ENCODE results near the gene CXorf58. TPM values are rescaled to one million over a fixed set of nuclear protein-coding genes. Genes with fewer than 3 reads are reported as not detected.

The CXorf58 gene
- total and polyA plus RNA-seq, 9 of the 15 experiments (the other 6 are each of a cell fraction or from before 2014, with no cell fraction given) = 0.10 to 0.27 (median 0.16) TPM; not detected in 3

DNA sequence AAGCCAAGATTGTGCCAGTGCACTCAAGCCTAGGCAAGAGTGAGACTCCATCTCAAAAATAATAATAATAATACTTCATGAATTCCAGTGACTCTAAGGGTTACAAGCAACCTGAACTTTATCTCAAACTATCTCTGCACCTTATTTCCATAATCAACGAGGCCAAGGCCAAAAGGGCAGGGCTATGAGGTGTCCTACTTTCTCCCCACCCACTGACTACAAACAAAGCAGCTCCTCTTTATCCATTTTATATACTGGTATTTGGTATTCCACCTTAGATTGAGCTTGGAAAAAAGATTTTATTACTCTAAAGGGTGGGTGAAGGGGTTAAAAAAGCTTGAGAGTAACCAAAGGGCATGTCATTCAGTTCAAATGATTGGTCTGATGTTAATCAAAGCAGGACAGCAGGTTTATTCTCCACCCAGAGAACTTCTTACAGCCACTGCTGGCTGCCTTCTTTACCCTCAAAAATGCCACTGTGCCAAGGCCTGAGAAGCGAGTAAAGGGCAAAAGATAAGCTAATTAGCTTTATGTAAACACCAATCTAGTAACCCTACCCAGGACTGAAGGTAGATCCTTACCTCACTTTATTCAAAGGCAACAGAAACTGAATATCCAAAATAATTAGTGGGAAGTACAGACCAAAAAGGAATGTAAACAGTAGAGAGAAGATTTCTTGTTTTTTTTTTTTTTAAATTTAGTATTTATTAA, 28.3 kb upstream of the CXorf58 start (continued):
- TF ChIP-seq, protein P1, sequence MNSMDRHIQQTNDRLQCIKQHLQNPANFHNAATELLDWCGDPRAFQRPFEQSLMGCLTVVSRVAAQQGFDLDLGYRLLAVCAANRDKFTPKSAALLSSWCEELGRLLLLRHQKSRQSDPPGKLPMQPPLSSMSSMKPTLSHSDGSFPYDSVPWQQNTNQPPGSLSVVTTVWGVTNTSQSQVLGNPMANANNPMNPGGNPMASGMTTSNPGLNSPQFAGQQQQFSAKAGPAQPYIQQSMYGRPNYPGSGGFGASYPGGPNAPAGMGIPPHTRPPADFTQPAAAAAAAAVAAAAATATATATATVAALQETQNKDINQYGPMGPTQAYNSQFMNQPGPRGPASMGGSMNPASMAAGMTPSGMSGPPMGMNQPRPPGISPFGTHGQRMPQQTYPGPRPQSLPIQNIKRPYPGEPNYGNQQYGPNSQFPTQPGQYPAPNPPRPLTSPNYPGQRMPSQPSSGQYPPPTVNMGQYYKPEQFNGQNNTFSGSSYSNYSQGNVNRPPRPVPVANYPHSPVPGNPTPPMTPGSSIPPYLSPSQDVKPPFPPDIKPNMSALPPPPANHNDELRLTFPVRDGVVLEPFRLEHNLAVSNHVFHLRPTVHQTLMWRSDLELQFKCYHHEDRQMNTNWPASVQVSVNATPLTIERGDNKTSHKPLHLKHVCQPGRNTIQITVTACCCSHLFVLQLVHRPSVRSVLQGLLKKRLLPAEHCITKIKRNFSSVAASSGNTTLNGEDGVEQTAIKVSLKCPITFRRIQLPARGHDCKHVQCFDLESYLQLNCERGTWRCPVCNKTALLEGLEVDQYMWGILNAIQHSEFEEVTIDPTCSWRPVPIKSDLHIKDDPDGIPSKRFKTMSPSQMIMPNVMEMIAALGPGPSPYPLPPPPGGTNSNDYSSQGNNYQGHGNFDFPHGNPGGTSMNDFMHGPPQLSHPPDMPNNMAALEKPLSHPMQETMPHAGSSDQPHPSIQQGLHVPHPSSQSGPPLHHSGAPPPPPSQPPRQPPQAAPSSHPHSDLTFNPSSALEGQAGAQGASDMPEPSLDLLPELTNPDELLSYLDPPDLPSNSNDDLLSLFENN (IDR thresholded peaks at IDR 0.05; ENCODE audit: low read depth in 2 of 2, low read length in 2 of 2) = no peak
- TF ChIP-seq ZNF77 (CRISPR knock-in tag; IDR thresholded peaks at IDR 0.05) (no peak), MTF1 (CRISPR knock-in tag; IDR thresholded peaks at IDR 0.05; ENCODE audit: borderline replicate concordance) (no peak), MAFF (IDR thresholded peaks at IDR 0.05; ENCODE audit: low read length) (no peak), ZNF212 (CRISPR knock-in tag; IDR thresholded peaks at IDR 0.05) (no peak), ZNF184 (CRISPR knock-in tag; IDR thresholded peaks at IDR 0.05) (no peak), MCM3 (IDR thresholded peaks at IDR 0.05) (no peak), RFX1 (IDR thresholded peaks at IDR 0.05) (no peak), L3MBTL2 (IDR thresholded peaks at IDR 0.05) (no peak), BCL6 (CRISPR knock-in tag; IDR thresholded peaks at IDR 0.05) (no peak)
- TF ChIP-seq, protein P2, sequence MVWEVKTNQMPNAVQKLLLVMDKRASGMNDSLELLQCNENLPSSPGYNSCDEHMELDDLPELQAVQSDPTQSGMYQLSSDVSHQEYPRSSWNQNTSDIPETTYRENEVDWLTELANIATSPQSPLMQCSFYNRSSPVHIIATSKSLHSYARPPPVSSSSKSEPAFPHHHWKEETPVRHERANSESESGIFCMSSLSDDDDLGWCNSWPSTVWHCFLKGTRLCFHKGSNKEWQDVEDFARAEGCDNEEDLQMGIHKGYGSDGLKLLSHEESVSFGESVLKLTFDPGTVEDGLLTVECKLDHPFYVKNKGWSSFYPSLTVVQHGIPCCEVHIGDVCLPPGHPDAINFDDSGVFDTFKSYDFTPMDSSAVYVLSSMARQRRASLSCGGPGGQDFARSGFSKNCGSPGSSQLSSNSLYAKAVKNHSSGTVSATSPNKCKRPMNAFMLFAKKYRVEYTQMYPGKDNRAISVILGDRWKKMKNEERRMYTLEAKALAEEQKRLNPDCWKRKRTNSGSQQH (CRISPR knock-in tag; IDR thresholded peaks at IDR 0.05) = no peak
- TF ChIP-seq, protein P3, sequence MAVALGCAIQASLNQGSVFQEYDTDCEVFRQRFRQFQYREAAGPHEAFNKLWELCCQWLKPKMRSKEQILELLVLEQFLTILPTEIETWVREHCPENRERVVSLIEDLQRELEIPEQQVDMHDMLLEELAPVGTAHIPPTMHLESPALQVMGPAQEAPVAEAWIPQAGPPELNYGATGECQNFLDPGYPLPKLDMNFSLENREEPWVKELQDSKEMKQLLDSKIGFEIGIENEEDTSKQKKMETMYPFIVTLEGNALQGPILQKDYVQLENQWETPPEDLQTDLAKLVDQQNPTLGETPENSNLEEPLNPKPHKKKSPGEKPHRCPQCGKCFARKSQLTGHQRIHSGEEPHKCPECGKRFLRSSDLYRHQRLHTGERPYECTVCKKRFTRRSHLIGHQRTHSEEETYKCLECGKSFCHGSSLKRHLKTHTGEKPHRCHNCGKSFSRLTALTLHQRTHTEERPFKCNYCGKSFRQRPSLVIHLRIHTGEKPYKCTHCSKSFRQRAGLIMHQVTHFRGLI (CRISPR knock-in tag; IDR thresholded peaks at IDR 0.05) = no peak
- TF ChIP-seq, protein P4, sequence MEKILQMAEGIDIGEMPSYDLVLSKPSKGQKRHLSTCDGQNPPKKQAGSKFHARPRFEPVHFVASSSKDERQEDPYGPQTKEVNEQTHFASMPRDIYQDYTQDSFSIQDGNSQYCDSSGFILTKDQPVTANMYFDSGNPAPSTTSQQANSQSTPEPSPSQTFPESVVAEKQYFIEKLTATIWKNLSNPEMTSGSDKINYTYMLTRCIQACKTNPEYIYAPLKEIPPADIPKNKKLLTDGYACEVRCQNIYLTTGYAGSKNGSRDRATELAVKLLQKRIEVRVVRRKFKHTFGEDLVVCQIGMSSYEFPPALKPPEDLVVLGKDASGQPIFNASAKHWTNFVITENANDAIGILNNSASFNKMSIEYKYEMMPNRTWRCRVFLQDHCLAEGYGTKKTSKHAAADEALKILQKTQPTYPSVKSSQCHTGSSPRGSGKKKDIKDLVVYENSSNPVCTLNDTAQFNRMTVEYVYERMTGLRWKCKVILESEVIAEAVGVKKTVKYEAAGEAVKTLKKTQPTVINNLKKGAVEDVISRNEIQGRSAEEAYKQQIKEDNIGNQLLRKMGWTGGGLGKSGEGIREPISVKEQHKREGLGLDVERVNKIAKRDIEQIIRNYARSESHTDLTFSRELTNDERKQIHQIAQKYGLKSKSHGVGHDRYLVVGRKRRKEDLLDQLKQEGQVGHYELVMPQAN (IDR thresholded peaks at IDR 0.05; ENCODE audit: borderline replicate concordance) = no peak
- TF ChIP-seq, protein P5, sequence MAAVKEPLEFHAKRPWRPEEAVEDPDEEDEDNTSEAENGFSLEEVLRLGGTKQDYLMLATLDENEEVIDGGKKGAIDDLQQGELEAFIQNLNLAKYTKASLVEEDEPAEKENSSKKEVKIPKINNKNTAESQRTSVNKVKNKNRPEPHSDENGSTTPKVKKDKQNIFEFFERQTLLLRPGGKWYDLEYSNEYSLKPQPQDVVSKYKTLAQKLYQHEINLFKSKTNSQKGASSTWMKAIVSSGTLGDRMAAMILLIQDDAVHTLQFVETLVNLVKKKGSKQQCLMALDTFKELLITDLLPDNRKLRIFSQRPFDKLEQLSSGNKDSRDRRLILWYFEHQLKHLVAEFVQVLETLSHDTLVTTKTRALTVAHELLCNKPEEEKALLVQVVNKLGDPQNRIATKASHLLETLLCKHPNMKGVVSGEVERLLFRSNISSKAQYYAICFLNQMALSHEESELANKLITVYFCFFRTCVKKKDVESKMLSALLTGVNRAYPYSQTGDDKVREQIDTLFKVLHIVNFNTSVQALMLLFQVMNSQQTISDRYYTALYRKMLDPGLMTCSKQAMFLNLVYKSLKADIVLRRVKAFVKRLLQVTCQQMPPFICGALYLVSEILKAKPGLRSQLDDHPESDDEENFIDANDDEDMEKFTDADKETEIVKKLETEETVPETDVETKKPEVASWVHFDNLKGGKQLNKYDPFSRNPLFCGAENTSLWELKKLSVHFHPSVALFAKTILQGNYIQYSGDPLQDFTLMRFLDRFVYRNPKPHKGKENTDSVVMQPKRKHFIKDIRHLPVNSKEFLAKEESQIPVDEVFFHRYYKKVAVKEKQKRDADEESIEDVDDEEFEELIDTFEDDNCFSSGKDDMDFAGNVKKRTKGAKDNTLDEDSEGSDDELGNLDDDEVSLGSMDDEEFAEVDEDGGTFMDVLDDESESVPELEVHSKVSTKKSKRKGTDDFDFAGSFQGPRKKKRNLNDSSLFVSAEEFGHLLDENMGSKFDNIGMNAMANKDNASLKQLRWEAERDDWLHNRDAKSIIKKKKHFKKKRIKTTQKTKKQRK (IDR thresholded peaks at IDR 0.05; ENCODE audit: borderline replicate concordance, low read depth, low read length) = no peak
